Measurements from ENCODE around the gene THNSL1. TPM values are rescaled to one million over a fixed set of nuclear protein-coding genes. Genes with fewer than 3 reads are reported as not detected.
A peak's percentile ranks its signal among the peaks of the same experiment; 100 is the strongest.

THNSL1 gene
- total and polyA plus RNA-seq, 2 of the 13 experiments (the other 11 are each of a cell fraction or from before 2014, with no cell fraction given), result 1.3 to 3.8 TPM

- H3K4me1 ChIP-seq (ENCODE audit: insufficient read depth, low read length), result peaks cover 67% of the 10 kb centered on the region
Observed at GRCh38 chr10:25064401-25064800, 48.0 kb downstream of the THNSL1 start.

More at GRCh38 chr10:25064401-25064800, 48.0 kb downstream of the THNSL1 start:
- ChIA-PET POLR2A (interaction anchor here (1.3 kb wide), 1 partner anchor 12 kb away, joined by 3 read pairs; no protein-coding TSS in a partner anchor), CTCF (ENCODE audit: low intra/inter-chr PET ratio, low total read pairs) (no interaction called here)
- Histone ChIP-seq H3K4me2 (ENCODE audit: low read depth, low read length) (no peak overlapping the region), H2AFZ (ENCODE audit: low read length) (peak overlapping the region; percentile 2), H4K20me1 (ENCODE audit: insufficient read depth, low read length) (no peaks in the 10 kb centered on the region), H3K4me3 (replicated peaks in 1 of 3; ENCODE audit: insufficient read depth in 1 of 3, low read depth in 2 of 3, low read length in 3 of 3) (no peak overlapping the region), H3K79me2 (ENCODE audit: insufficient read depth, low read length) (no peaks in the 10 kb centered on the region), H3K9me3 (ENCODE audit: low read length) (no peaks in the 10 kb centered on the region), H3K27ac (ENCODE audit: extremely low read length, insufficient read depth, low read length) (no peak overlapping the region), H3K9ac (ENCODE audit: insufficient read depth, low read depth, low read length) (no peak overlapping the region), H3K27me3 (ENCODE audit: control insufficient read depth in 1 of 2, insufficient read depth in 2 of 2, low read length in 2 of 2) (no peaks in the 10 kb centered on the region), H3K36me3 (replicated peaks in 1 of 2; ENCODE audit: control insufficient read depth in 1 of 2, insufficient read depth in 2 of 2, low read length in 2 of 2) (no peaks in the 10 kb centered on the region)
- TF ChIP-seq ARNT (IDR thresholded peaks at IDR 0.05) (no peak), DBP (CRISPR knock-in tag; IDR thresholded peaks at IDR 0.05; ENCODE audit: not compliant biosample characterization) (no peak), HCFC1 (IDR thresholded peaks at IDR 0.05; ENCODE audit: low read depth, low read length) (no peak), FOXJ3 (CRISPR knock-in tag; IDR thresholded peaks at IDR 0.05; ENCODE audit: borderline replicate concordance) (no peak), KDM6A (CRISPR knock-in tag; IDR thresholded peaks at IDR 0.05; ENCODE audit: low read depth) (no peak), ZNF263 (CRISPR knock-in tag; IDR thresholded peaks at IDR 0.05) (no peak), HMGXB3 (CRISPR knock-in tag; IDR thresholded peaks at IDR 0.05; ENCODE audit: borderline replicate concordance) (no peak), HNRNPL (IDR thresholded peaks at IDR 0.05; ENCODE audit: low read depth, low read length) (no peak), DNMT1 (CRISPR knock-in tag; IDR thresholded peaks at IDR 0.05) (no peak), EP300 (IDR thresholded peaks at IDR 0.05; ENCODE audit: low read depth in 2 of 2, low read length in 2 of 2) (no peak), EP300 (CRISPR knock-in tag; IDR thresholded peaks at IDR 0.05; ENCODE audit: borderline replicate concordance) (no peak), PAF1 (CRISPR knock-in tag; IDR thresholded peaks at IDR 0.05) (no peak), LRRFIP1 (CRISPR knock-in tag; conservative IDR thresholded peaks at IDR 0.05) (no peak), TCF7 (IDR thresholded peaks at IDR 0.05; ENCODE audit: low read depth) (no peak), ZBTB1 (CRISPR knock-in tag; IDR thresholded peaks at IDR 0.05; ENCODE audit: borderline replicate concordance) (no peak), ELF1 (CRISPR knock-in tag; IDR thresholded peaks at IDR 0.05) (no peak)
- intact Hi-C loops (cut with micrococcal nuclease; ENCODE audit: unreplicated experiment), result loop anchor here (5.0 kb wide), 1 partner anchor 47 kb away; the partner anchor contains the start of genes ENKUR and THNSL1
- DNase-seq (ENCODE audit: low spot score) (no peak), FAIRE-seq (no peak), ATAC-seq (no peak)
- in situ Hi-C loops (cut with HindIII; ENCODE audit: extremely low pct_ligation_motif_present, low pct_unique_long_range_greater_than_20kb), result loop anchor here (5.0 kb wide), 1 partner anchor 47 kb away; the partner anchor contains the start of genes ENKUR and THNSL1
- 84% methylated on average over 2 of the region's 2 CpGs for WGBS (ENCODE audit: low lambda C conversion rate)
- BruUV-seq (replicated peaks), result no TSS peak
